ENCODE data around the gene C2orf72. TPM values are rescaled to one million over a fixed set of nuclear protein-coding genes. Genes with fewer than 3 reads are reported as not detected.
A peak's percentile ranks its signal among the peaks of the same experiment; 100 is the strongest.

Gene C2orf72
- total and polyA plus RNA-seq, 2 of the 13 experiments (the other 11 are each of a cell fraction or from before 2014, with no cell fraction given): 147 to 203 TPM

DNA sequence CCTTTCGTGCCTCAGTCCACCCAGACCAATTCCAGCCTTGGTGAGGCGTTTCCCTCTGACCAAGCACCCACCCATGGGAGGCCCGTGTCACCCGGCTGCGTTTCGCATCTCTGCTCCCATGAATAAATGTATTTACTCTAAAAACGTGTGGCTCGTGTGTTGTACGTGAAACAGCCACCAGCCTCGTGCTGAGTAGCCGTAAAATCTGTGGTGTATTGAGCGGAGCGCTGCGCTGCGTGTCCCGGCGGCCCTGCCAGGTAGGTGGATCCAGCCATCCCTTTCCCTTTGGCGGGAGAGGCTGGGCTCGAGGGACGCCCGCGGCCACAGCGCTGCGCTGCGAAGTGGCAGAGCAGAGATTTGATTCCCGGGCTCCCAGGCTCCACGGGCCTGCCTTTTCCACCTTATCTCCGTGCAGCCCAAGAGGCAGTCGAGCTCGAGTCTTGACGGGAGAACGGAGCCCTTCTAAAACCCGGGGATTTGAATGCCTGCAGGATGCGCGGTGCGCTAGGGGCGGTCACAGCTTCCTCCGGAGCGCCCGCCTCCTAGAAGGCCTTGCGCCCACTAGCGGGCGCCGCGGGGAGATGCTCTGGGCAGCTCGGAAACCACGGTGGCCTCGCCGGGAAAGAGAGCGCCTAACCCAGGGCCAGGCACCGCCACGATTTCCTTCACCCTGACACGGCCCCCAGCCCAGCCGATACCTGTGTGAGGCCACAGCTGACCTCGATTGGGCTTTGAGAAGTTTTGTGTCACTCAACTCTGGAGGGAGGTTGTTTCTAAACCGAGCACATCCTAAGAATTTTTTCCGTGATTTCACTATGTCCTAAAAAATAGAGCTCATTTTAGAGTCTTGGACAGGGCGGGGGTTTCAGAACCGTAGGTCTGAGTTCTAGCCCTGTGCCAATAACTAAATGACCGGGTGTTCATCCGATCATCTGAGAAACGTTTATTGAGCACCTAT is 15.4 kb downstream of the C2orf72 start (continued):
- TF ChIP-seq BCLAF1 (IDR thresholded peaks at IDR 0.05): no peak
- no peak for TF ChIP-seq MTF2 (CRISPR knock-in tag; IDR thresholded peaks at IDR 0.05; ENCODE audit: borderline replicate concordance)
- TF ChIP-seq ZNF503 (CRISPR knock-in tag; IDR thresholded peaks at IDR 0.05): 0 out of 2 replicates have a peak, but pooled peaks have one; percentile 57
- no peak for TF ChIP-seq ZFP82 (CRISPR knock-in tag; IDR thresholded peaks at IDR 0.05; ENCODE audit: borderline replicate concordance)
- no peak for TF ChIP-seq ZNF513 (CRISPR knock-in tag; conservative IDR thresholded peaks at IDR 0.05)
- TF ChIP-seq ZNF280B (CRISPR knock-in tag; IDR thresholded peaks at IDR 0.05; ENCODE audit: borderline replicate concordance): peak; percentile 82
- peak; percentile 60; the same call in 1 of the 2 replicates for TF ChIP-seq SRY (CRISPR knock-in tag; IDR thresholded peaks at IDR 0.05)
- TF ChIP-seq, protein P1, sequence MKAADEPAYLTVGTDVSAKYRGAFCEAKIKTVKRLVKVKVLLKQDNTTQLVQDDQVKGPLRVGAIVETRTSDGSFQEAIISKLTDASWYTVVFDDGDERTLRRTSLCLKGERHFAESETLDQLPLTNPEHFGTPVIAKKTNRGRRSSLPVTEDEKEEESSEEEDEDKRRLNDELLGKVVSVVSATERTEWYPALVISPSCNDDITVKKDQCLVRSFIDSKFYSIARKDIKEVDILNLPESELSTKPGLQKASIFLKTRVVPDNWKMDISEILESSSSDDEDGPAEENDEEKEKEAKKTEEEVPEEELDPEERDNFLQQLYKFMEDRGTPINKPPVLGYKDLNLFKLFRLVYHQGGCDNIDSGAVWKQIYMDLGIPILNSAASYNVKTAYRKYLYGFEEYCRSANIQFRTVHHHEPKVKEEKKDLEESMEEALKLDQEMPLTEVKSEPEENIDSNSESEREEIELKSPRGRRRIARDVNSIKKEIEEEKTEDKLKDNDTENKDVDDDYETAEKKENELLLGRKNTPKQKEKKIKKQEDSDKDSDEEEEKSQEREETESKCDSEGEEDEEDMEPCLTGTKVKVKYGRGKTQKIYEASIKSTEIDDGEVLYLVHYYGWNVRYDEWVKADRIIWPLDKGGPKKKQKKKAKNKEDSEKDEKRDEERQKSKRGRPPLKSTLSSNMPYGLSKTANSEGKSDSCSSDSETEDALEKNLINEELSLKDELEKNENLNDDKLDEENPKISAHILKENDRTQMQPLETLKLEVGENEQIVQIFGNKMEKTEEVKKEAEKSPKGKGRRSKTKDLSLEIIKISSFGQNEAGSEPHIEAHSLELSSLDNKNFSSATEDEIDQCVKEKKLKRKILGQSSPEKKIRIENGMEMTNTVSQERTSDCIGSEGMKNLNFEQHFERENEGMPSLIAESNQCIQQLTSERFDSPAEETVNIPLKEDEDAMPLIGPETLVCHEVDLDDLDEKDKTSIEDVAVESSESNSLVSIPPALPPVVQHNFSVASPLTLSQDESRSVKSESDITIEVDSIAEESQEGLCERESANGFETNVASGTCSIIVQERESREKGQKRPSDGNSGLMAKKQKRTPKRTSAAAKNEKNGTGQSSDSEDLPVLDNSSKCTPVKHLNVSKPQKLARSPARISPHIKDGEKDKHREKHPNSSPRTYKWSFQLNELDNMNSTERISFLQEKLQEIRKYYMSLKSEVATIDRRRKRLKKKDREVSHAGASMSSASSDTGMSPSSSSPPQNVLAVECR (CRISPR knock-in tag; IDR thresholded peaks at IDR 0.05; ENCODE audit: borderline replicate concordance): peak; percentile 51; the same call in 1 of the 2 replicates
- TF ChIP-seq, protein P2, sequence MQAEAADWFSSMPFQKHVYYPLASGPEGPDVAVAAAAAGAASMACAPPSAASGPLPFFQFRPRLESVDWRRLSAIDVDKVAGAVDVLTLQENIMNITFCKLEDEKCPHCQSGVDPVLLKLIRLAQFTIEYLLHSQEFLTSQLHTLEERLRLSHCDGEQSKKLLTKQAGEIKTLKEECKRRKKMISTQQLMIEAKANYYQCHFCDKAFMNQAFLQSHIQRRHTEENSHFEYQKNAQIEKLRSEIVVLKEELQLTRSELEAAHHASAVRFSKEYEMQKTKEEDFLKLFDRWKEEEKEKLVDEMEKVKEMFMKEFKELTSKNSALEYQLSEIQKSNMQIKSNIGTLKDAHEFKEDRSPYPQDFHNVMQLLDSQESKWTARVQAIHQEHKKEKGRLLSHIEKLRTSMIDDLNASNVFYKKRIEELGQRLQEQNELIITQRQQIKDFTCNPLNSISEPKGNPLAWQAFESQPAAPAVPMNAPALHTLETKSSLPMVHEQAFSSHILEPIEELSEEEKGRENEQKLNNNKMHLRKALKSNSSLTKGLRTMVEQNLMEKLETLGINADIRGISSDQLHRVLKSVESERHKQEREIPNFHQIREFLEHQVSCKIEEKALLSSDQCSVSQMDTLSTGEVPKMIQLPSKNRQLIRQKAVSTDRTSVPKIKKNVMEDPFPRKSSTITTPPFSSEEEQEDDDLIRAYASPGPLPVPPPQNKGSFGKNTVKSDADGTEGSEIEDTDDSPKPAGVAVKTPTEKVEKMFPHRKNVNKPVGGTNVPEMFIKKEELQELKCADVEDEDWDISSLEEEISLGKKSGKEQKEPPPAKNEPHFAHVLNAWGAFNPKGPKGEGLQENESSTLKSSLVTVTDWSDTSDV (CRISPR knock-in tag; IDR thresholded peaks at IDR 0.05): no peak
- TF ChIP-seq ZNF441 (CRISPR knock-in tag; IDR thresholded peaks at IDR 0.05; ENCODE audit: borderline replicate concordance): peak; percentile 93

All from HepG2 (cell line).